NCI-H146 (cell line): ENCODE measurements around the gene WASHC1.
"Not testable (repeated sequence)": the region's sequence is repeated elsewhere in the genome, so short reads cannot be mapped to it uniquely, and the experiment has no call there.

Experiments used
- DNase-seq: peaks from one replicate; lab custom pipeline; 2025; lab: John Stamatoyannopoulos, UW

The WASHC1 gene, protein sequence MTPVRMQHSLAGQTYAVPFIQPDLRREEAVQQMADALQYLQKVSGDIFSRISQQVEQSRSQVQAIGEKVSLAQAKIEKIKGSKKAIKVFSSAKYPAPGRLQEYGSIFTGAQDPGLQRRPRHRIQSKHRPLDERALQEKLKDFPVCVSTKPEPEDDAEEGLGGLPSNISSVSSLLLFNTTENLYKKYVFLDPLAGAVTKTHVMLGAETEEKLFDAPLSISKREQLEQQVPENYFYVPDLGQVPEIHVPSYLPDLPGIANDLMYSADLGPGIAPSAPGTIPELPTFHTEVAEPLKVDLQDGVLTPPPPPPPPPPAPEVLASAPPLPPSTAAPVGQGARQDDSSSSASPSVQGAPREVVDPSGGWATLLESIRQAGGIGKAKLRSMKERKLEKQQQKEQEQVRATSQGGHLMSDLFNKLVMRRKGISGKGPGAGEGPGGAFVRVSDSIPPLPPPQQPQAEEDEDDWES

DNA sequence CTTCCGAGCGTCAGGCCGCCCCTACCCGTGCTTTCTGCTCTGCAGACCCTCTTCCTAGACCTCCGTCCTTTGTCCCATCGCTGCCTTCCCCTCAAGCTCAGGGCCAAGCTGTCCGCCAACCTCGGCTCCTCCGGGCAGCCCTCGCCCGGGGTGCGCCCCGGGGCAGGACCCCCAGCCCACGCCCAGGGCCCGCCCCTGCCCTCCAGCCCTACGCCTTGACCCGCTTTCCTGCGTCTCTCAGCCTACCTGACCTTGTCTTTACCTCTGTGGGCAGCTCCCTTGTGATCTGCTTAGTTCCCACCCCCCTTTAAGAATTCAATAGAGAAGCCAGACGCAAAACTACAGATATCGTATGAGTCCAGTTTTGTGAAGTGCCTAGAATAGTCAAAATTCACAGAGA is at the start of gene WASHC1:
TSS of gene WASHC1 (minus strand) at position 101 of the 400 bp plus-strand sequence. CDS start 4,457 bp downstream, outside the sequence.
- DNase-seq: not testable (repeated sequence)

DNA sequence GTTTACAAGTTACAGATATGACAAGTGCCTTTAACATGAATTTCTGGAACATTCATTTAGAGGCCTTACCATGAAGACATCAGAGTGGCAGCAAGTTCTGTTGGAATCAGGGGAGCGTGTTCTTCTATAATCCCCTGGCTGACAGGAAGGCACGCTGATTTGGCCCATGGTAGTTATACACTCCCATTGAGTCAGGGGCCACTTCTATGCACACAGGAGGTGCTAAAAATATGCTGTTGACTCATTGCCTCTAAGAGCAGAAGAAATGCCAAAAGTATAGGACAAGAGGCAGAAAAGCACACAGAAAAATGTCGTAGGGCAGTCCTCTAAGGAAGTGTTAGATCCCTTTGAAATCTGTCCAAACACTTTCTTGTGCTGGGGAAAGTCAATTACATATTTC is 49.1 kb upstream of the WASHC1 start:
- not testable (repeated sequence) for DNase-seq

DNA sequence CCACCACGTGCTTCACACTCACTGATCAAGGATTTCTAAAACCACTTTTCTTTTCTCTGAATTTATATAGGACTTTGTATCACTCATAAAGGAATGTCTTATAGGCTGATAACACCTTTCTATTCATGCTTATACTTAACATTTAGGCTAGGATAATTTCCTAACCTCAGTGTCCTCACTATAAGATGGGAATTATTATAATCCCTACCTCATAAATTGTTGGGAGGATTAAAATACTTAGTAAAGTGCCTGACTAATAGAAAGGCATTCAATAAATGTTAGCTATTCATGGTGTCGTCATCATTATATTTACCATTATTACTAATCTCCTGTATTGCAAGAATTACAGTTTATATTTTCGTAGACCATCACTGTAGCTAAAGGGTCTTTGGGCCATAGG is 47.1 kb upstream of the WASHC1 start:
- not testable (repeated sequence) for DNase-seq

- DNase-seq: not testable (repeated sequence)
These were observed 44.8 kb upstream of the WASHC1 start for GRCh38 chr9:73900-74525.

GRCh38 chr9:73076-73899 is 44.0 kb upstream of the WASHC1 start:
- not testable (repeated sequence) for DNase-seq

GRCh38 chr9:63031-63629 is 33.9 kb upstream of the WASHC1 start:
- DNase-seq: not testable (repeated sequence)

- DNase-seq: peak; percentile 57
These were observed 23.4 kb upstream of the WASHC1 start for GRCh38 chr9:52678-53077.

GRCh38 chr9:48190-48842 is 19.1 kb upstream of the WASHC1 start:
- DNase-seq: not testable (repeated sequence)

DNA sequence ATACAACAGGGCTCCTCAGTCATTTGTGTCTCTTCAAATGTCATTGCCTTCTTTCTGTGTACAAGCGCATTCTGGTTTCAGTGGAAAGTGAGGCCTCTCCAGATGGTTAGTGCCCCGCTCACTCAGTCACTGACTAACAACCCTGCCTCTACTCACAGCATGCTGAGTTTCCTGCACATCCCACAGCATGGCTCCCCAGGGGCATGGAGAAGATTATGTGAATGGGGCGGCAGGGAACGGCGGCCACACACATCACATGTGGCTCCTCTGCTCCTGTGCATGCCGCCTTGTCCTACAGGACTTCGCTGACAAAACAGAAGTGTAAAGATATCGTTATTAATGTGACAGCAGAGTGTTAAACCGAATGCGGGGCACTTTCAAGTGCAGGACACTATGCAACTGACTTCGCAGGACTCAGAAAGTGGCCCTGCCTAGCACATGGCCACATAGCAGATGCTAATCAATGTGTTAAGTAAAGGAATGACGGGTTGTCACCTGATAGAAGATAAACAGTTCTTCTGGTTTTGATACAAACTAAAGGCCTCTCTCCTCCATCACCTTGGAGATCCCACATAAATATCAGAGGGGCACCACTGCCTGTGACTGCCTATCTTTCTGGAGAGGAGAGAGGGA is 17.5 kb upstream of the WASHC1 start:
- not testable (repeated sequence) for DNase-seq

DNA sequence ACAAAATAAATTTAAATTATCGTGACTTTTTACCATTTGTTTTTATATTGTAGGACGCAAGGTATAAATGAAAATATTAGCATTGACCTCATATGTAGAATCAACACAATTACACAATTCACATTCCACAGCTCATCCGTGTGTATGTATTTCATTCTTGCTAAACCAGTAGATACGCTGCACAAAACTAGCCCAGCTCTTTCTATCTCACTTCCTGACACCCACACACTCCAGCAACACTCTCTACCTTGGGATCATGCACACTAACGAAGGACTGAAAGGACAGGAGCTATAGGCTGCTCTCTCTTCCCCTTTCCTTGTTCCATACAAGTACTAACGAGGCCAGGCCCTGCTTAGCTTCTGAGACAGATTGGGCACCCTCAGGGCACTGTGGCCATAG is 16.9 kb upstream of the WASHC1 start:
- DNase-seq: not testable (repeated sequence)

GRCh38 chr9:45180-45878 is 16.1 kb upstream of the WASHC1 start:
- not testable (repeated sequence) for DNase-seq

DNA sequence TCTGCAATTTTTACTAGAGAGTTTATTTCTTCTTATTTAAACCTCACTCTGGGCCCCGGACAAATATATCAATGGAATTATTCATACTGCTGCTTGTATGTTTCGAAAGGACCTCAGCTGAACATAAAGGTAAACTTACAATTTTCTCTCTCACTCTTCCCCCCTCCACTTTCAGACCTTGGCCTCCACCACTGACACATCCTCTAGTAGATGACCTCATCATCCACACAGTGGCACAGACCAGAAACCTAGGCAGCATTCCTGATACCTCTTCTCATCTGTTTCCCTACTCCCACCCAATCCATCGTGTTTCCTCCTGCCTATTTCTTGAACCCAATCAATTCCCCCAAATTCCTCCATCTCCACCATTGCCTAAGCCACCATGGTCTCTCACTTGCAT is 15.2 kb upstream of the WASHC1 start:
- DNase-seq: not testable (repeated sequence)

DNA sequence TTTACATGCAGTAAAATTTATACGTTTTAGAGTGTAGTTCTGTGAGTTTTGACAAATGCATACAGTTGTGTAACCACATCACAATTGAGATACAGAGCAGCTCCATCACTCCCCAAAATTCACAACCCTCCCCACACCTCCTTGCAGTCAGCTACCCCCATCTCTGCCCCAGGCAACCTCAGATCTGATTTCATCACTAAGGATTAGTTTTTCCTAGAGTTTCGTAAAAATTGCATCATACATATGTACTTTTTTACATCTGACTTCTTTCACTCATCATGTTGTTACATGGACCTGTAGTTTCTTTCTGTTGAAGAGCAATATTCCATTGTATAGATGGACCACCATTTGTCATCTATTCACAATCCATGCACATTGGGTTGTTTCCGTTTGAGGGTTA is 14.4 kb upstream of the WASHC1 start:
- DNase-seq: not testable (repeated sequence)

GRCh38 chr9:43116-43515 is 13.9 kb upstream of the WASHC1 start:
- not testable (repeated sequence) for DNase-seq

- not testable (repeated sequence) for DNase-seq
These were observed 12.6 kb upstream of the WASHC1 start for GRCh38 chr9:41819-42218.

DNA sequence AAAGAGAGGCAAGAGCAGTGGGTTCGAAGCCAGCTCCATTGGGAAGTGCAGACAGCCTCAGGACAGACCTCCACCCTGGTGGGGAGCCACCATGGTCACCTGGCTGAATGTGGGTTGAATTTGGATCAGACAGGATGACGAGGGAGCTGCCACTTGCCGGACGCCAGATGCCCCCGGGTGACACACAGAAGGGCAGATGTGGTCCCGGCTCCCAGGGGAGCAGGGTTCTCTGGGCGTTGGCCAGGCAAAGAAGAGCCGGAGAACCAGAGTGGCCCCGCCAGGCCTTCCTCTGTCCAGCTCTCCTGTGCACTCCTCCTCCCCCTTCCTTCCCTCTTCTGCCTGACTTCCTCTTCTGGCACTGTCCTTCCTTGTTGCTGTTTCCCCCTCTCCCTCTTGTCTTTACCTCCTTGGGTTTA is 12.0 kb upstream of the WASHC1 start:
- DNase-seq: not testable (repeated sequence)

- DNase-seq: not testable (repeated sequence)
These were observed 3.1 kb upstream of the WASHC1 start for GRCh38 chr9:32308-32707.

DNA sequence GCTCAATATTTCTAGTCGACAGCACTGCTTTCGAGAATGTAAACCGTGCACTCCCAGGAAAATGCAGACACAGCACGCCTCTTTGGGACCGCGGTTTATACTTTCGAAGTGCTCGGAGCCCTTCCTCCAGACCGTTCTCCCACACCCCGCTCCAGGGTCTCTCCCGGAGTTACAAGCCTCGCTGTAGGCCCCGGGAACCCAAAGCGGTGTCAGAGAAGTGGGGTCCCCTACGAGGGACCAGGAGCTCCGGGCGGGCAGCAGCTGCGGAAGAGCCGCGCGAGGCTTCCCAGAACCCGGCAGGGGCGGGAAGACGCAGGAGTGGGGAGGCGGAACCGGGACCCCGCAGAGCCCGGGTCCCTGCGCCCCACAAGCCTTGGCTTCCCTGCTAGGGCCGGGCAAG is 481 bp downstream of the WASHC1 start:
- not testable (repeated sequence) for DNase-seq

DNA sequence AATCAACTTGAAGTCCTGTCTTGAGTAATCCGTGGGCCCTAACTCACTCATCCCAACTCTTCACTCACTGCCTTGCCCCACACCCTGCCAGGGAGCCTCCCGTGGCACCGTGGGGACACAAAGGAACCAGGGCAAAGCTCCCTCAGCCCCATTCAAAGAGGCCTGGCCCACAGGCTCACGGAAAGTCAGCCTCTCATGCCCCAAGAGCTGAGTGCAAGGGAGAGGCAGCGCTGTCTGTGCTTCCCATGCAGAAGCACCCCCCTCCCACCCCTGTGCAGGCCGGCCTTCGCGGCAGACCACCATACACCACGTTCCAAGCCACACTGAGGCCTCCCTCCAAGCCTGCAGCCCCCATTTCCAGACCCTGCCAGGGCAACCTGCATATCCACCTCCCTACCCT is 7.6 kb downstream of the WASHC1 start:
- not testable (repeated sequence) for DNase-seq

DNA sequence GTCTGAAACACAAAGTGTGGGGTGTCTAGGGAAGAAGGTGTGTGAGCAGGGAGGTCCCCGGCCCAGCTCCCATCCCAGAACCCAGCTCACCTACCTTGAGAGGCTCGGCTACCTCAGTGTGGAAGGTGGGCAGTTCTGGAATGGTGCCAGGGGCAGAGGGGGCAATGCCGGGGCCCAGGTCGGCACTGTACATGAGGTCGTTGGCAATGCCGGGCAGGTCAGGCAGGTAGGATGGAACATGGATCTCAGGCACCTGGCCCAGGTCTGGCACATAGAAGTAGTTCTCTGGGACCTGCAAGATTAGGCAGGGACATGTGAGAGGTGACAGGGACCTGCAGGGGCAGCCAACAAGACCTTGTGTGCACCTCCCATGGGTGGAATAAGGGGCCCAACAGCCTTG is 12.4 kb downstream of the WASHC1 start:
- DNase-seq: not testable (repeated sequence)
